ENCODE data around the gene ADIRF. TPM values are rescaled to one million over a fixed set of nuclear protein-coding genes. Genes with fewer than 3 reads are reported as not detected.
"Not testable (repeated sequence)": the region's sequence is repeated elsewhere in the genome, so short reads cannot be mapped to it uniquely, and the experiment has no call there.

The ADIRF gene
- total RNA-seq, 1 donor from 2014 or later: 21.9 TPM

DNA sequence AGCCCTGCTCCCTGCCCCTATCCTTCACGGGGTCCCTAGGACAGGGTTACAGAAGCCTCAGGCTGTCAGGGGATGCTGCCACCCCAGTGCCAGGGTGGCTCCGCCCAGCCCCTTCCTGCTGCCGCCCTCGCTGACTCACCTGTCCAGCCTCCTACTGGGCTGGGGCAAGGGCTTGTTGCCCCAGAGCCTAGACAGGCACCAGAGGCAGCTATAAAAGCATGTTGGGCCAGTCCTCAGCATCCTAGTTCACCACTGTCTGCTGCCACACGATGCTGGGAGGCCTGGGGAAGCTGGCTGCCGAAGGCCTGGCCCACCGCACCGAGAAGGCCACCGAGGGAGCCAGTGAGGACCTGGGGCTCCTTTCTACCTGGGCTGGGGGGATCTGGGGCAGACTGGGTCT is 51.8 kb downstream of the ADIRF start, which contains the start of gene FAM25A:
TSS of gene FAM25A (plus strand) at position 239 of the 400 bp plus-strand sequence. CDS start at position 270, 31 bp downstream.
- DNase-seq (ENCODE audit: low spot score): not testable (repeated sequence)

Other genes starting within 250 kb of the ADIRF start
- gene BMPR1A, start 211.9 kb upstream of the ADIRF start, total RNA-seq (ENCODE audit: insufficient read depth, low replicate concordance): 66.4 TPM
- gene MMRN2, start 10.9 kb upstream of the ADIRF start, total RNA-seq (ENCODE audit: insufficient read depth, low replicate concordance): 29.1 TPM
- 5.3 TPM for gene SNCG, start 9.9 kb upstream of the ADIRF start, total RNA-seq (ENCODE audit: insufficient read depth, low replicate concordance)
- not detected for gene FAM25A, start 51.8 kb downstream of the ADIRF start, total RNA-seq (ENCODE audit: insufficient read depth, low replicate concordance)
- gene GLUD1, start 126.4 kb downstream of the ADIRF start, total RNA-seq (ENCODE audit: insufficient read depth, low replicate concordance): 82.8 TPM
- 32.7 TPM for gene SHLD2, start 126.7 kb downstream of the ADIRF start, total RNA-seq (ENCODE audit: insufficient read depth, low replicate concordance)

Data from umbilical cord (tissue), 2 donors.